NCI-H2196 (cell line): ENCODE data around the gene LENG1.
A peak's percentile ranks its signal among the peaks of the same experiment; 100 is the strongest.
"Not testable (repeated sequence)": the region's sequence is repeated elsewhere in the genome, so short reads cannot be mapped to it uniquely, and the experiment has no call there.

Experiments used
- DNase-seq: peaks from one replicate; lab custom pipeline; 2025; ENCODE audit not compliant: unreplicated experiment; lab: John Stamatoyannopoulos, UW

LENG1 gene

GRCh38 chr19:54189735-54190502 lies 30.4 kb upstream of the LENG1 start:
- DNase-seq, result peak; percentile 100

GRCh38 chr19:54189145-54189734 lies 29.7 kb upstream of the LENG1 start, which contains the start of gene MBOAT7:
Gene MBOAT7 (minus strand): TSS chr19:54189580. CDS start chr19:54188508, 1,072 bp downstream.
- no peak for DNase-seq

DNA sequence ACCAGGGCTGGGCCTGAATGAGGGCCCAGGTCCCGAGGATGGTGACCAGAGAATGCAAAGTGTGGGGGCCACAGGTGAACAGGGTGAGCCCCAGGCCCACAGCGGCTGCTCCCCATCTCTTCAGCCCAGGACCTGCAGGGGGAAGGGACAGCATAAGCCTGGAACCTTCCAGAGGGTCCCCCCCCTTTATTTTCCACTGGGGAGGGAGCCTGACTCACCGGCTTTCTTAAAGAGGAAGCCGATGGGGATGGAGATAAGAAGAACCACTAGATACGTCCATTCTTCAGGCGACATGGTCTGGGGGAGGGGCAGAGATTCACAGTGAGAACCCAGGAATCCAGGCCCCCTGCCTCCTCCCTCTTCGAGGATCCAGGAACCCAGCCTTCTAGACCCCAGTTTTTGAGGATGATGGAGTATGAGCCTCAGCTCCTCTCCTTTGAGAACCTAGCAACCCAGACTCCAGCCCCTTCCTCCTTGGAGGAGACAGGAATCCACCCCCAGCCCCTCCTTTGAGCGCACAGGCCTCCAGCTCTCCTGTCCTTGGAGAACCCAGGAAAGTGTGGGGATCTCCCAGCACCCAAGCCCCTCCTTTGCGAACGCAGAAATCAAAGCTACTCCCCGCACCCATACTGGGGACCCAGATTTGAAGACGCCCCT lies 28.8 kb upstream of the LENG1 start:
- no peak for DNase-seq

- DNase-seq, result no peak
Observed at GRCh38 chr19:54186934-54187381, 27.4 kb upstream of the LENG1 start.

DNA sequence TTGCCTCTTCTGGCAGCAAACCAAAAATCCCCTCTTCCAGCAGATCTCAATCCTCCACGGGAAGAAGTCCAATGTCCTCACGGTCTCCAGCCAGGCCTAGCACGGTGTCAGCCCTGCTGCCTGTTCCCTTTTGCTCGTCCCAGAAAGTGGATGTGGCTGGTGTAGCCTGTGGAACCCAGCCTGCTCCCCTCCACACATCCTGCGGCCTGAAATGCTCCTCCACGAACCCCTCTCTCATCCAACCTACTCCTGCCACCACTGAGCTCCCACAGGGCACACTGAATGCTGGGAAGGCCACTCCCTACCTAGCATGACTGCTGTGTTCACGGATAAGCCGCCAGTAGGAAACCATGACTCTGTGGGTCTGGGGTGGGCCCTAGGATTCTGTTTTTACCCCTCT lies 26.8 kb upstream of the LENG1 start:
- no peak for DNase-seq

- DNase-seq, result no peak
Observed at GRCh38 chr19:54183431-54183830, 23.9 kb upstream of the LENG1 start.

GRCh38 chr19:54181894-54182293 lies 22.4 kb upstream of the LENG1 start:
- not testable (repeated sequence) for DNase-seq

- no peak for DNase-seq
Observed at GRCh38 chr19:54180691-54181091, 21.2 kb upstream of the LENG1 start.

GRCh38 chr19:54179921-54180461 lies 20.5 kb upstream of the LENG1 start:
- peak; percentile 96 for DNase-seq

DNA sequence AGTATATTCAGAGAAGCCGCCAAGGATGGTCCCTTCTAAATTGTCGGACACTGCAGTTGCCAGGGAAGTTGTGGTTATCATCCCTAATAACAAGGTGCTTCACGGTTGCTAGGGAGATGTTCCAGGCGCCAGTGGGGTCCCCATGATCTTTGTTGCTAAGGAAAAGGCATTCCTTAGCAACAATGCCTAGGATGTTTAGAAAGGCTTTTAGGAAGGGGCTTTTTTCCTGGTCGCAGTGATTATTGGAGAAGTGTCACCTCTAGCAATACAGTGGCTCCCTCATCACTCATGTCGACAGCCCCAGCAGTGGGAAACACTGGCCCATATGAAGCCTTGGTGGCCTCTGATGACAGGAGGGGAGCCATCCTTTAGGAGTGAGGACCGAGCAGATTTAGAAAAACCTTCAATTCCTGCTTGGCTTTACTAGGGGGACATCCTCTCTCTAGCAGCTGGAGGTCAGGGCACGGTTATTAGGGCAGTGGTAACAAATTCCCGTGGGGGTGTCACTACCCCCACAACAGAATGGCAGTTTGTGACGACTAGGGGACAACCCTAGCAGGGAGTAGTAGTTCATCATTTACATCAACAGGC lies 19.8 kb upstream of the LENG1 start:
- DNase-seq, result no peak

- DNase-seq, result peak; percentile 62
Observed at GRCh38 chr19:54178581-54179261, 19.2 kb upstream of the LENG1 start.

- no peak for DNase-seq
Observed at GRCh38 chr19:54173951-54174834, 14.7 kb upstream of the LENG1 start.

GRCh38 chr19:54173359-54173699 lies 13.8 kb upstream of the LENG1 start:
- no peak for DNase-seq

DNA sequence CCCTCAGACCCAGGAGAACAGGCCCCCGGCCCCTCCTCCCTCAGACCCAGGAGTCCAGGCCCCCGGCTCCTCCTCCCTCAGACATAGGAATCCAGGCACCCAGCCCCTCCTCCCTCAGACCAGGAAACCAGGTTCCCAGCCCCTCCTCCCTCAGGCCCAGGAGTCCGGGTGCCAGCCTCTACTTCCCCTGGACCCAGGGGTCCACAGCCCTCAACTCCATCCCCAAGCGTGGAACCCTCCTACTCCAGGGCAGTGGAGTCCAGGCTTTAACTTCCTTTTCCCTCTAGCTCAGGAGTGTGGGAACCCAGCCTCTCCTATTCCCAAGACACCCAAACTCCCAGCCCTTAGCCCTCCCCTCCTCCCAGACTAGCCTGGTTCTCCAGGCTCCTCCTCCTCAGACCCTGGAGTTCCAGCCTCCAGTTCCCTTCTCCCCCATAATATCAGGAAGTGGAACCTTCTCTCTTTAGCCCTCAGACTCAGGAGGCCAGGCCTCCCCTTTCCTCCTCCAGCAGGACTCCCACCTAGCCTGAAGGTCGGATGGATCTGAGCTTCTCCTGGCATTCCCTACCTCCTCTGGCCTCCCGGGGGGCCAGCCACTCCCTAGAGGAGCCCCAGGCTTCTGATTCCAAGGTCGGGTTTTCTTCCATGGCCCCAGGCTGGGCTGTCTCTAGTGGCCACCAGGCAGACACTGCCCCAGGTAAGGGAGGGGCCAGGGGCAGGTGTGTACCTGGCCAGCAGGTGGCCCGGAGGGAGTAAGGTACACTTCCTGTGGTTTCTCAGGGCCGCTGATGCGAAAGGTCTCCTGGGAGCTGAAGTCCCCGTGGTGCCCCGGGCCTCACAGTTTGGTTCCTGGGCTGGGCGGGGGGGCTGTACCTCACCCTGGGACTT lies 13.2 kb upstream of the LENG1 start, which contains the start of gene TMC4:
Gene TMC4, minus strand, starts transcription at position 690 of the 888 bp plus-strand sequence. Its CDS starts 43 bp downstream, at position 647.
- DNase-seq, result peak; percentile 76

DNA sequence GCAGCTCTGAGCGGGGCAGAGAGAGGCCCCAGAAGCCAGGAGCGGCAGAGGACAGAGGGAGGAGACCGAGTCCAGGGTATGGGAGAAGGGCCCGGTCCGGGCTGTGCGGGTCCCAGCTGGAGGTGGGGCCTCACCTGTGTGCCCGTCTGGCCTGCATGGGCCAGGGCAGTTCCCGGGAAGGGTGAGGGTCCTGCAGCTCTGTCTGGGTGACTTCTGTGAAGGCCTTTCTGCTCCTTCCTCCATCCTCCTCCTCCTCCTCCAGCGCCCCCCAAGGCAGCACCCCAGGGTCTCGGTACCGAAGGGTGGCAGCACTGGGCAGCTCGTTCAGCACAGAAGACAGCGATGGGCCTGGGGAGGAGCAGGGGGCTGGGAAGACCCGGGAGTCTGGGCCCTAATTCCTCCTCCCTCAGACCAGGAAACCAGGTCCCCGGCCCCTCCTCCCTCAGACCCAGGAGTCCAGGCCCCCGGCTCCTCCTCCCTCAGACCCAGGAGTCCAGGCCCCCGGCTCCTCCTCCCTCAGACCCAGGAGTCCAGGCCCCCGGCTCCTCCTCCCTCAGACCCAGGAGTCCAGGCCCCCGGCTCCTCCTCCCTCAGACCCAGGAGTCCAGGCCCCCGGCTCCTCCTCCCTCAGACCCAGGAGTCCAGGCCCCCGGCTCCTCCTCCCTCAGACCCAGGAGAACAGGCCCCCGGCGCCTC lies 12.4 kb upstream of the LENG1 start:
- DNase-seq, result not testable (repeated sequence)

GRCh38 chr19:54169149-54169740 lies 9.7 kb upstream of the LENG1 start:
- no peak for DNase-seq

DNA sequence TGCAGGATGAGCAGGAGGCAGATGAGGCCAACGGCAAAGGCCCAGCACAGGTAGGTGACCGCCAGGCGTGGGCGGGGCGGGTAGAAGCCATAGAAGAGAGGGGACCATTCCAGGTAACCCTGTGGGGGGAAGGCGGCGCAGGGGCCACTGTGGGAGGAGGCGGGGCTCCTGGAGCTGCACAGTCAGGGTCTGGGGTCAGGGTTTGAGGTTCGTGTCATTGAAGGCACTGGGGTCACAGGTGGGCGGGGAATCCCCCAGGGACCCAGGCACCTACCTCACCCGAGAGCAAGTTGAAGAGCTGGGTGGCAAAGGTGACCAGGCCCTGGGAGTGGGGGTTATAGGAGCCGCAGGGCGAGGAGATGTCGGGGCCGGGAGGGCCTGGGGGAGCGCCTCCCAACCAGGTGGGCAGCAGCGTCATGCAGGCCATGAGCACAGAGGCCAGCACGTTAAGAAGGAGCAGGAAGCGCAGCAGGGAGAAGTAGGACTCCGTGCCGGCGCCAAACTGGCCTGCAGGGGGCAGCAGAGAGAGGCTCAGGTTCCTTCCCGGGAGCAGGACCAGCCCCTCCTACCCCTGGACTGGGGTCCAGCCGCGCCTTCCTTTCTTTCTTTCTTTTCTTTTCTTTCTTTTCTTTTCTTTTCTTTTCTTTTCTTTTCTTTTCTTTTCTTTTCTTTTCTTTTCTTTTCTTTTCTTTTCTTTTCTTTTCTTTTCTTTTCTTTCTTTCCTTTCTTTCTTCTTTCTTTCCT lies 8.8 kb upstream of the LENG1 start:
- DNase-seq, result peak; percentile 92
